GM12878 (cell line): ENCODE measurements around the gene SERPINH1. TPM values are rescaled to one million over a fixed set of nuclear protein-coding genes. Genes with fewer than 3 reads are reported as not detected.

Experiments
- CTCF ChIP-seq, 3 experiments: IDR thresholded peaks in 2 of 3; conservative IDR thresholded peaks in 1 of 3; 2 replicates each; pipeline ENCODE4 v1.5.1; 2011; ENCODE audit warnings: low read depth in 3 of 3, low read length in 3 of 3, mild to moderate bottlenecking in 3 of 3, control low read depth in 2 of 3, moderate library complexity in 2 of 3, inconsistent platforms in 1 of 3, mixed read lengths in 1 of 3; ENCODE audit not compliant: control insufficient read depth in 2 of 3, insufficient read depth in 1 of 3; ENCODE audit errors: extremely low read depth in 1 of 3
- CUX1 ChIP-seq: IDR thresholded peaks from 2 replicates; pipeline ENCODE4 v1.6.1; 2012; ENCODE audit warnings: improper control_type of control experiment, low read depth, low read length; ENCODE audit not compliant: insufficient replicate concordance
- FOS ChIP-seq: IDR thresholded peaks from 3 replicates; pipeline ENCODE4 v1.6.1; 2011; ENCODE audit warnings: borderline replicate concordance; ENCODE audit not compliant: insufficient read length; ENCODE audit errors: extremely low read depth
- MXI1 ChIP-seq: fragments of 150-350 bp; IDR thresholded peaks from 2 replicates; pipeline ENCODE4 v1.6.1; 2011; ENCODE audit warnings: low read depth, mild to moderate bottlenecking, inconsistent platforms, low read length, improper control_type of control experiment
- RAD21 ChIP-seq: IDR thresholded peaks from 2 replicates; pipeline ENCODE4 v1.6.1; 2011; ENCODE audit warnings: mild to moderate bottlenecking, low read depth, low read length, moderate library complexity; ENCODE audit not compliant: insufficient read depth
- SKIL ChIP-seq: fragments of 450-650 bp; IDR thresholded peaks from 2 replicates; pipeline ENCODE4 v1.6.1; 2017; ENCODE audit warnings: mild to moderate bottlenecking, low read depth, inconsistent platforms; ENCODE audit not compliant: poor library complexity, severe bottlenecking
- polyA plus RNA-seq, 11 experiments: library from polyadenylated mRNA; depleted of rRNA in 4 of 11; unstranded in 6 of 11; stranded (reverse) in 5 of 11; fragments of >200 nt; fragmentation: Nextera tagmentation in 4 of 11; fragmentation: Illumina TruSeq in 1 of 11; extraction: Ambion mirVana in 4 of 11; extraction: Trizol in 1 of 11; gene quantifications; 1 replicate in 1 of 11; 2 replicates in 10 of 11; pipeline versions ENCODE4 v1.2.1 to v1.2.3, GENCODE V29; 2011 to 2016; ENCODE audit warnings: inconsistent platforms in 2 of 11, missing spikeins in 2 of 11, low read depth in 1 of 11
- total RNA-seq, 4 experiments: library from RNA; depleted of rRNA in 3 of 4; stranded (reverse); fragments of >200 nt in 3 of 4; fragmentation: Illumina TruSeq in 1 of 4; extraction: Trizol in 1 of 4; gene quantifications; 2 replicates each; pipeline versions ENCODE4 v1.2.1 to v1.2.3, GENCODE V29; 2013 to 2021

Gene SERPINH1
- total and polyA plus RNA-seq, 10 of the 15 experiments (the other 5 are each of a cell fraction or from before 2014, with no cell fraction given) = 0.34 to 19.8 (median 13.7) TPM

- TF ChIP-seq SKIL (peak; percentile 20), CTCF (IDR thresholded peaks at IDR 0.05 in 2 of 3, conservative IDR thresholded peaks at IDR 0.05 in 1 of 3; ENCODE audit: control insufficient read depth in 2 of 3, extremely low read depth in 1 of 3, insufficient read depth in 1 of 3, low read depth in 3 of 3, low read length in 3 of 3) (peak; percentile 77 to 94 (median 85); a peak in 5 of 6 replicates), RAD21 (peak; percentile 98), CUX1 (no peak), MXI1 (no peak), FOS (no peak)
Measured at GRCh38 chr11:75532200-75533048, 29.6 kb upstream of the SERPINH1 start (continued).
